Measurements from ENCODE around the gene KRTAP1-5.
"Not testable (repeated sequence)": the region's sequence is repeated elsewhere in the genome, so short reads cannot be mapped to it uniquely, and the experiment has no call there.

Gene KRTAP1-5

DNA sequence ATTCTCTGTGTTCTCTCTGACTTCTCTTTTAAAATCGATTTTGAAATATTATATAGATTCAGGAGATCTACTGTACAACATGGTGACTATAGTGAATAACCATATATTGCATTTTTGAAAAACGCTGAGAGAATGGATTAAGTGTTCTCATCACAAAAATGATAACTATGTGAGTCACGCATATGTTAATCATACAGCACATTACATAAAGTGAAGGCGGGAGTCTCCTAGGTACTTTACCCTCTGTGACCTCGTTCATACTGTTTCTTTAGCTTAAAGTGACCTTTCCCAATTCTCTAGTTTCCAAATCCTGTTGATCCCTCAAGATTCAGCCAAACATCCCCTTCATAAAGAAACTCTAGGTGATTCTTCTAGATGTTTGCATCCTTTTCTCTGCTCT, 24.2 kb downstream of the KRTAP1-5 start:
- no peak for DNase-seq

DNA sequence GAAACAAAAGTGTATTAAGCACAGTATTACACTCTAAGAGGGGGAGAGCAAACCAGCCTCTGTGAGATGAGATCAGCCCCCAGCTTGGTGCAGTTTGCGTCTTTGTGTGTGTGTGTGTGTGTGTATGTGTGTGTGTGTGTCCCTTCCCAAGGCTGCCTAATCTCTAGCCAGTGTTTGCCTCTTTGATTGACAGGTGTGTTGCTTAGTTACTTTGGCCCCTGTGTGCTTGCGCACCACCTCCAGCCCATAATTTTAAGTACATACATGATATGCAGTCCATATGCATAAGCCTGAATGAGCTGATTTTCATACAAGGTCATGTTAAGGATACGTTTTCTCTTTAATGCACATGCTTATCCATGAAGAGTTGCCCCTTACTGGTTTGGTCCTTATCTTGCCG, 25.2 kb downstream of the KRTAP1-5 start:
- DNase-seq = no peak

DNA sequence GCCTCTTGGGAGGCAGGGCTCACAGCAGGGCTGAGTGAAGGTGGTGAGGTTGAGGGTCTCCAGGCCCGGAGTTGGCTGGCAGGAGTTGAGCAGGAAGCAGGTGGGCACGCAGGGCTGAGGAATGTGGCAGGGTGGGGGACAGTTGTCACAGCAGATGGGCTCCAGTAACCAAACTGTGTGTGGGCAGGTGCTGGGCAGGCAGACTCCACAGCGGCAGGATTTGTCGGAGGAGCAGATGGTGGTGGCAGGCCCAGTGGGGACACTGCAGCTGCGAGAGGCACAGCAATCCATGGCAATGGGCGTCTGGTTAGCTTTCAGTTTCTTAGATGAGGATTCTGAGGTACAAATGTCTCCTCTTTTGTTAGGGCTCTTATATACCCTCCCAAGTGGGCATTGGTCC, 27.4 kb downstream of the KRTAP1-5 start, which contains the start of gene KRTAP3-2:
KRTAP3-2 (minus strand) TSS at position 344 of the 400 bp plus-strand sequence; CDS start at position 291, 53 bp downstream.
- DNase-seq = not testable (repeated sequence)

DNA sequence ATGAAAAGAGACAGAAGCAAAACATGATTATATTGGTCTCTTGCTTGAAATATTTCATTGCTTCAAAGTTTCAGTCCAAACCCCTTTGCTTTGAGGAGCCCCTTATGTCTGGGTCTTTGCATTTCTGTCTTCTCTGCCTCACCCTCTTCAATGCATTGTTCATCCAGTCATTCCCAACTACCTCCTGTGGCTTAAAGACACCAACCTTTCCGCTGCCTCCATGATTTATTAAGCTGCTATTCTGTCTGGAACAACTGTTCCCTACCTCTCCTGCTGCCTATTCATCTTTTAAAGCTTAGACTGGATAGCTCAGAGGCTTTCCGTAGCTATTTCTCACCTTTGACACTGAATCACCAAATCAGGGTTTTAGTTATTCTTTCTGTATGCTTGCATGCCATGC, 29.6 kb downstream of the KRTAP1-5 start:
- no peak for DNase-seq

DNA sequence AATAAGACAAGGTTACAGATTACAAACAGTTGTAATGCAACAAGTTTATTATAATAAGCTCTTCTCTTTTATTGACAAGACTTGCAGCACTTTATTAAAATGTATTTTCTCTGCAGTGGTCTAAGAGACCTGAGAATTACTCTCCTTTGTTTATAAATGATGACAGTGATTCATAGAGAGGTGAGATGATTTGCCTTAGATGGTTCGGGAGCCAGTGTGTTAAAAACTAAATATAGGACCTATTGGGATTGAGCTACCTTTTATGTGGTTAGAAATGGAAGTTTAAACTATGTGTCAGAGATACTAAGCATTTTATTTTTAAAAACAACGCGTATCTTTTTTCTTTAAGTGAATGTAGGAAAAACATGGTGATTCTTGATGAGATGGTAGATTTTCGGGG, 30.2 kb downstream of the KRTAP1-5 start:
- no peak for DNase-seq

DNA sequence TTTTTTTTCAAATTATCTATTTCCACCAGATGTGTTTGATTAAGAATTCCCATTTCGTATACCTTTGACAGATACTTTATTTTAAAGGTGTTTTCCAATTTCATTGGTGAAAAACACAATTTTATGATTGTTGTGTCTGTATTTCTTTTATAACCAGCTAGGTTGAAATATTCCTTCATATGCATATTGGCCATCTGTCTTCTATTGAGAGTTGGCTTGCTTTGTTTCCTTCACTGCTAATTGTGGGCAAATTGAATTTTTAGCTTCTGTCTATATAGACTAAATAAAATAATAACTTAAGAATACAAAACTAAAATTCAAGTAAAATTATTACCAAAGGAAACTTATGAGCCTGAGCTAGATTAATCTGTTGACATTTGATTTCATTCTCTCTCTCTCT, 31.9 kb downstream of the KRTAP1-5 start:
- no peak for DNase-seq

DNA sequence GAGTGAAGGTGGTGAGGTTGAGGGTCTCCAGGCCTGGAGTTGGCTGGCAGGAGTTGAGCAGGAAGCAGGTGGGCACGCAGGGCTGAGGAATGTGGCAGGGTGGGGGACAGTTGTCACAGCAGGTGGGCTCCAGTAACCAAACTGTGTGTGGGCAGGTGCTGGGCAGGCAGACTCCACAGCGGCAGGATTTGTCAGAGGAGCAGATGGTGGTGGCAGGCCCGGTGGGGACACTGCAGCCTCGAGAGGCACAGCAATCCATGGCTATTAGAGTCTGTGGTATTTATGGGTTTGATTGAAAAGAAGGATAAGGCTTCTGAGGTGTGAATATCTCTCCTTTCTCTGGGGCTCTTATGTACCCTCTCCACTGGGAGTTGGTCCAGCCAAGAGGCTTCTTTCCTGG, 33.2 kb downstream of the KRTAP1-5 start, which contains the start of gene KRTAP3-3:
KRTAP3-3 (minus strand) TSS at position 326 of the 400 bp plus-strand sequence; CDS start at position 259, 67 bp downstream.
- DNase-seq = no peak

DNA sequence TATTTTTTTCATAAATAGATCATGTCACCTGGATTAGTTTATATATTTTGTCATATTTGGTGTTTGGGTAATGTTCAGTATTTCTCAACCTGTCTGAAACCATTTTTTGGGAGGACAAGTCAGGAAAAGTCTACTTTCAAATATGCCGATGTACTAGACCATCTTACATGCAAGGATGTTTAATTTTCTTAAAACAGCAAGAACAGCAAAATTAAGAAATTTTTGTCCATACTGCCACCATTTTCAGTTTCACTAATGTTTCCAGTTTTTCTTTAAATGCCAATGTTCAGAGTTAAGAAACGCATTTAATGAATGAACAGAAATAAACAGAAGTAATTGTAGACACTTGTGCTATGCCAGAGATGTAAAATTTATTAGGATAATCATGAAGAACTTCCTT, 33.9 kb downstream of the KRTAP1-5 start:
- no peak for DNase-seq

DNA sequence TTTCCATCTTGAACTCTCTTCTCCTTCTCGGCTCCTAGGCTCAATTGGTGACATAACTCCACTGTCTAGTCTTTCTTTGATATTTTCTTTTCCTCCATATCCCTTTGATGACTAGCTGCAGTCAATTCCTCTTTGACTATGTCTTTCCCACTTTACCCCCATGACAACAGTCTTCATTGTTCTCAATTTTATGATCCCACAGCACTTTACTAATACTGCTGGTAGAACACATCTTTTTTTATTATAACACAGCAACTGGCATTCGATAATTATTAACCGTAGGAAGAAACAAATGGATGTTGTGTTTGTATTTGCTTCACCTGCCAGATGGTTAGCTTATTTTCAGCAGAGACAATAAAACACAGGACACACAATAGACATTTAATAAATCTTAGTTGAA, 34.3 kb downstream of the KRTAP1-5 start:
- DNase-seq = no peak

DNA sequence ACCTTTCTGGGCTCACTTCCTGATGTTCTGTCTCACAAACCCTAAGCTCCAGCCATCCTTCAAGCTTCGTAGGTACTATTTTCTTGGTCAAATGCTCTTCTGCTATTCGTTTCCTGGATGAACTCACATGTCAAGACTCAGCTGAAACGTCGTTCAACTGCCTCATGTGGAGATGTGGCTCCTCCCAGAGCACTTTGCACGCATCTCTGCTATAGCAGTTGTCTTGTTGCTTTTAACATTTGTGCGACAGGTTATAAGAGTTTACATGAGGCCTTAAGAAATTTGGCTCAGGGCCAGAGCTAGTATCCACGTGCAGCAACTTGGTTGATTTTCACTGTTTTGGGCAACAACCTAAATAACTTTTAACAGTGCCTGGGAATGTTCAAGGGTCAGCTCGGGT, 40.1 kb downstream of the KRTAP1-5 start:
- DNase-seq = no peak

DNA sequence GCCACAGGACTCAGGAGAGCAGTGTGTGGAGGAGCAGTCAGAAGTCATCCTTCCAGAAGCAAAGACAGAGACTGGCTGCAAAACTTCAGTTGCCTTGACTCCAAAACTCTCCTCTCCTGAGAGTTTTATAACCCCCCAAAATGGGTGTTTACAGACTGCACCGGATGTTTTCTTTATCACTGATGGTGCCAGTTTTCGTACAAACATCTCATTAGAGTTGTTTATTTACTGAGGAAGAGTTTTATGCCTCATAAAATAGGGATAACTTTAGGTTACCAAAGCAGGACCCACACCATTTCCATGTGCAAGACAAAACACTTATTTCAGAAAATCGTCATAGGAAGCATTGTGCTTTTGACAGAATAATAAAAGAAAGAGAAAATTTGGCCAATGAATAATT, 42.8 kb downstream of the KRTAP1-5 start, which contains the start of gene KRT40:
KRT40 (minus strand) TSS at position 101 of the 400 bp plus-strand sequence; CDS start at position 48, 53 bp downstream.
- no peak for DNase-seq

DNA sequence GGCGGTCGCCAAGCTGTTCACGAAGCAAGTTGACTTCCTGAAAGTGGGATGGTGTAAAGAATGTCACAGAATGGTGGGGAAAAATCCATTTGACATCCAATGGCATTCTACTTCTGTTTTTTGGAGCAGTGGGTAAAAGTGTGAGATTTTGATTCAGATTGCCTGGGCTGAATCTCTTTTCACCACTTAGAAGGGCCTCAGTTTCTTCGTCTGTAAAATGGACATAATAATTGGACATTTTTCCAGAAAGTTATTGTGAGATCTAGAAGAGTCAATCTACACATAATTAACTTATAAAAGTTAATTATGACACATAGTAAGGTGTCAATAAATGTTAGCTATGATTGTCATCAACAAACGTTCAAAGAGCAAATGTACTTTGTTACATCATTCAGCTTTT, 45.9 kb downstream of the KRTAP1-5 start:
- no peak for DNase-seq

DNA sequence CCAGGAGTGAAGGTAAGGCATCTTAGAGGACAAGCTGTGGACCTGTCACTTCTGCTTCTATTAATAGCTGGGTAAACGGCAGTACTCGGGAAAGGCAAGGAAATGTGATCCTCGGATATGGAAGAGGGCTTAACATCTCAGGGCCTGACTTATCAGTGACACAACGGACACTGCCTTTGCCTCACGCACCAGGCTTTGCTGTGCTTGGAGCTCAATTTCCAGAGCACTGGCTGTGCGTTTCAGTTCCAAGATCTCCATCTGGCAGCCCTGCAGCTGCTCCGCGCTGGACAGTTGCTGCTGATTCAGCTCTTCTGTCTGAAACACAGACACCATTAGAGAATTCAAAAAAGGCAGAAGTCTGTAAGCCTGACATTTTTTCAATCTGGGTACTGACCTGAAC, 46.4 kb downstream of the KRTAP1-5 start:
- no peak for DNase-seq

DNA sequence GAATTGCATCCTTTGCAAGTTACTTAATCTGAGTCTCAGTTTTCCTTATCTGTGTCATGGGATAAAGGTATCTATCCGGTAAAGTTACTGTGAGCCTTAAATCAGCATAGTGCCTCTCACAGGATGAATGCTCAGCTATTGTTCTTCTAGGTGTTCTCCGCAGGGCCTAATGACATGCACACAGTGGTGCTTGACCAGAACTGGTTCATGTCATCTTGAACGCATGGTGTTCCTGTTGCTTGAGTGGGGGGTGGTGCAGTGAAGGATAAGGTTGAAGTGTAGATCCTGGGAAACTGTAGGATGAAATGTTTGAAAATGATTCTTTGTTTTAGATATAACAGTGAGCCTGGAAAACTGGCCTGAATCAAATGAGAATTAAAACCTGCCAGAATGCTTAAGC, 46.9 kb downstream of the KRTAP1-5 start:
- no peak for DNase-seq

DNA sequence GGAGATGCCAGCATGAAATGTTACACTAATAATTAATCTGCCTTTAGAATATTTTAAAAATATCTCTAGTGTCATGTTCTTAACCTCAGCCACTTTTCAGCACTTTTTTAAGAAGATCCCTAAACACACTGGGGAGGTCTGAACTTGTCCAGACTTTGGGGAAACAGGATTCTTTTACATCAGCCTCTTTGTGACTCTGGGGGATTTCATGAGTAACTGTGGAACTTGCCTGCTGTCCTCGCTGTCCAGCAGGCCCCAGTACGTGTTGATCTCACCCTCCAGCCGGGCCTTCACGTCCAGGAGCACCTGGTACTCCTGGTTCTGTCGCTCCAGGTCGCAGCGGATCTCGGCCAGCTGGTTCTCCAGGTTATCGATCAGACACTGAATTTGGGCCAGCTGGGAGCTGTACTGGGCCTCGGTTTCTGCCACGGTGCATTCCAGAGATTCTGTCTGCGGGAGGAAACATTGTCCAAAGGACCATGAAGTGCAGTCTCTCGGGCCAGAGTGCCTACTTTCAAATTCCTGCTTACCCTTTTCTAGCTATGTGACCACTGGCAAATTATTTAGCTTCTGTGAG, 48.3 kb downstream of the KRTAP1-5 start:
- no peak for DNase-seq
